HCT116 (cell line): ENCODE measurements around the gene CFAP57. TPM values are rescaled to one million over a fixed set of nuclear protein-coding genes. Genes with fewer than 3 reads are reported as not detected.

Source experiments
- ATAC-seq: fragments of 200-7000 bp; cut with Tn5 transposase; 2 replicates; pipeline ENCODE4 v1.9.1; 2020; ENCODE audit warnings: mild to moderate bottlenecking, moderate library complexity
- BruUV-seq: library from RNA; stranded (reverse); fragments of 400-500 nt; replicated peaks from 2 replicates; lab custom pipeline; 2021; lab: Mats Ljungman, UMichigan
- CTCF ChIA-PET: fragments of 300-600 bp; sonication (Branson Sonifier 250); formaldehyde crosslinking; loops from one replicate; lab custom pipeline; 2021; ENCODE audit warnings: antibody characterized with exemption; lab: Charles Lee
- POLR2A ChIA-PET: fragments of 300-600, 350-600 bp; sonication (Branson Sonifier 250); formaldehyde crosslinking; loops from one replicate; lab custom pipeline; 2021; ENCODE audit warnings: antibody characterized with exemption; lab: Charles Lee
- RAD21 ChIA-PET, 2 experiments: fragments of 300-600 bp; sonication (Branson Sonifier 250); formaldehyde crosslinking; loops; one replicate each; lab custom pipeline; 2023; ENCODE audit warnings: low total read pairs in 2 of 2; ENCODE audit not compliant: uncharacterized antibody in 2 of 2, unreplicated experiment in 2 of 2, low non-redundant PET in 1 of 2; lab: Charles Lee
- DNase-seq: peaks from one replicate; pipeline ENCODE4 v3.0.0-alpha.2; 2010; ENCODE audit warnings: low read depth, low spot score
- H2AFZ ChIP-seq: fragments of 200-600 bp; shearing (Covaris generic), sonication (generic); 2 replicates; pipeline ENCODE4 v1.6.1; 2017; ENCODE audit warnings: low read depth, mixed run types, mixed read lengths, antibody characterized with exemption, low read length; ENCODE audit not compliant: poor library complexity, severe bottlenecking
- H3K27ac ChIP-seq: 2 replicates; pipeline ENCODE4 v1.5.1; 2012; ENCODE audit warnings: low read depth, low read length
- H3K27me3 ChIP-seq: fragments of 200-600 bp; sonication (generic); 2 replicates; pipeline ENCODE4 v1.6.1; 2016; ENCODE audit warnings: mixed run types, low read length, mixed read lengths; ENCODE audit not compliant: insufficient read depth
- H3K36me3 ChIP-seq, 2 experiments: fragments of 200-500 bp in 1 of 2; fragments of 200-600 bp in 1 of 2; sonication (Bioruptor generic) in 1 of 2; sonication (generic) in 1 of 2; 2 replicates each; pipeline versions ENCODE4 v1.5.1 to v1.6.1; 2014 to 2016; ENCODE audit warnings: low read length in 2 of 2, inconsistent platforms in 1 of 2, mixed read lengths in 1 of 2, mixed run types in 1 of 2; ENCODE audit not compliant: insufficient read depth in 2 of 2, control insufficient read depth in 1 of 2
- H3K4me1 ChIP-seq, 2 experiments: fragments of 200-600 bp in 1 of 2; sonication (generic) in 1 of 2; 2 replicates each; pipeline versions ENCODE4 v1.5.1 to v1.6.1; 2012 to 2017; ENCODE audit warnings: low read length in 2 of 2, inconsistent platforms in 1 of 2, mild to moderate bottlenecking in 1 of 2, mixed read lengths in 1 of 2, mixed run types in 1 of 2, moderate library complexity in 1 of 2; ENCODE audit not compliant: insufficient read depth in 2 of 2, control insufficient read depth in 1 of 2
- H3K4me2 ChIP-seq: fragments of 200-600 bp; sonication (generic); 2 replicates; pipeline ENCODE4 v1.6.1; 2017; ENCODE audit warnings: mixed run types, low read length, mixed read lengths
- H3K4me3 ChIP-seq, 2 experiments: fragments of 200-600 bp in 1 of 2; sonication (generic) in 1 of 2; replicated peaks in 1 of 2; 2 replicates each; pipeline ENCODE4 v1.5.1; 2011 to 2016; ENCODE audit warnings: low read length in 2 of 2, control low read depth in 1 of 2, low read depth in 1 of 2, mild to moderate bottlenecking in 1 of 2, mixed read lengths in 1 of 2, mixed run types in 1 of 2
- H3K79me2 ChIP-seq: fragments of 200-600 bp; sonication (generic); 2 replicates; pipeline ENCODE4 v1.6.1; 2017; ENCODE audit warnings: mild to moderate bottlenecking, mixed run types, low read length, moderate library complexity, mixed read lengths; ENCODE audit not compliant: insufficient read depth
- H3K9ac ChIP-seq: fragments of 200-600 bp; sonication (generic); 2 replicates; pipeline ENCODE4 v1.6.1; 2016; ENCODE audit warnings: low read length, mixed read lengths
- H3K9me2 ChIP-seq: fragments of 200-600 bp; sonication (generic), shearing (Covaris generic); 2 replicates; pipeline ENCODE4 v1.6.1; 2017; ENCODE audit warnings: mixed run types, mild to moderate bottlenecking, moderate library complexity; ENCODE audit not compliant: insufficient read depth
- H3K9me3 ChIP-seq, 2 experiments: fragments of 200-500 bp in 1 of 2; fragments of 200-600 bp in 1 of 2; sonication (Bioruptor generic) in 1 of 2; sonication (generic) in 1 of 2; 2 replicates each; pipeline ENCODE4 v1.6.1; 2014 to 2017; ENCODE audit warnings: low read length in 2 of 2, mixed read lengths in 2 of 2, inconsistent platforms in 1 of 2, low read depth in 1 of 2, mild to moderate bottlenecking in 1 of 2, mixed run types in 1 of 2, moderate library complexity in 1 of 2; ENCODE audit not compliant: control insufficient read depth in 1 of 2, insufficient read depth in 1 of 2
- H4K20me1 ChIP-seq: fragments of 200-600 bp; sonication (generic), shearing (Covaris generic); 2 replicates; pipeline ENCODE4 v1.6.1; 2017; ENCODE audit warnings: mixed run types, mild to moderate bottlenecking, moderate library complexity; ENCODE audit not compliant: insufficient read depth
- CEBPB ChIP-seq: IDR thresholded peaks from 2 replicates; pipeline ENCODE4 v1.6.1; 2012; ENCODE audit warnings: low read depth
- ELF1 ChIP-seq: IDR thresholded peaks from 2 replicates; pipeline ENCODE4 v1.6.1; 2012; ENCODE audit warnings: low read depth, borderline replicate concordance
- EZH2 ChIP-seq: fragments of 200-600 bp; sonication (generic); IDR thresholded peaks from 2 replicates; pipeline ENCODE4 v1.6.1; 2017; ENCODE audit warnings: antibody characterized with exemption, mixed run types
- FOSL1 ChIP-seq: IDR thresholded peaks from 2 replicates; pipeline ENCODE4 v1.6.1; 2012; ENCODE audit warnings: low read depth
- POLR2A ChIP-seq: IDR thresholded peaks from 2 replicates; pipeline ENCODE4 v1.7.0; 2011; ENCODE audit warnings: borderline replicate concordance; ENCODE audit not compliant: insufficient read depth, insufficient read length; ENCODE audit errors: extremely low read depth
- POLR2AphosphoS5 ChIP-seq: IDR thresholded peaks from 2 replicates; pipeline ENCODE4 v1.6.1; 2011; ENCODE audit warnings: mild to moderate bottlenecking, low read depth, low read length, moderate library complexity
- RAD21 ChIP-seq: IDR thresholded peaks from 2 replicates; pipeline ENCODE4 v1.6.1; 2012; ENCODE audit warnings: low read depth, mild to moderate bottlenecking
- SP1 ChIP-seq: IDR thresholded peaks from 2 replicates; pipeline ENCODE4 v1.6.1; 2012; ENCODE audit warnings: low read depth
- TCF7L2 ChIP-seq: IDR thresholded peaks from 2 replicates; pipeline ENCODE4 v1.7.0; 2011; ENCODE audit warnings: borderline replicate concordance, inconsistent platforms; ENCODE audit not compliant: insufficient read depth, insufficient read length; ENCODE audit errors: extremely low read depth
- ZFX ChIP-seq: fragments of 450-650 bp; IDR thresholded peaks from 2 replicates; pipeline ENCODE4 v1.6.1; 2017
- ZNF274 ChIP-seq: fragments of 200-500 bp; sonication (Bioruptor generic); IDR thresholded peaks from 2 replicates; pipeline ENCODE4 v1.6.1; 2014; ENCODE audit warnings: mild to moderate bottlenecking, low read depth, low read length, inconsistent platforms
- intact Hi-C: fragments of 100-400 bp; cut with micrococcal nuclease; formaldehyde crosslinking; loops from 2 replicates; pipeline ENCODE4 v1.10.0; 2022
- total RNA-seq: library from RNA; stranded (reverse); gene quantifications from one replicate; pipeline ENCODE4 v1.2.1, GENCODE V29; 2021; ENCODE audit not compliant: unreplicated experiment
- TF ChIP-seq, protein P1 (sequence below): IDR thresholded peaks from 2 replicates; pipeline ENCODE4 v1.6.1; 2012; ENCODE audit warnings: low read depth
- TF ChIP-seq, protein P2 (sequence below): IDR thresholded peaks from 2 replicates; pipeline ENCODE4 v1.6.1; 2012

CFAP57 gene
- total RNA-seq, 1 experiment from 2014 or later, result 0.49 TPM

DNA sequence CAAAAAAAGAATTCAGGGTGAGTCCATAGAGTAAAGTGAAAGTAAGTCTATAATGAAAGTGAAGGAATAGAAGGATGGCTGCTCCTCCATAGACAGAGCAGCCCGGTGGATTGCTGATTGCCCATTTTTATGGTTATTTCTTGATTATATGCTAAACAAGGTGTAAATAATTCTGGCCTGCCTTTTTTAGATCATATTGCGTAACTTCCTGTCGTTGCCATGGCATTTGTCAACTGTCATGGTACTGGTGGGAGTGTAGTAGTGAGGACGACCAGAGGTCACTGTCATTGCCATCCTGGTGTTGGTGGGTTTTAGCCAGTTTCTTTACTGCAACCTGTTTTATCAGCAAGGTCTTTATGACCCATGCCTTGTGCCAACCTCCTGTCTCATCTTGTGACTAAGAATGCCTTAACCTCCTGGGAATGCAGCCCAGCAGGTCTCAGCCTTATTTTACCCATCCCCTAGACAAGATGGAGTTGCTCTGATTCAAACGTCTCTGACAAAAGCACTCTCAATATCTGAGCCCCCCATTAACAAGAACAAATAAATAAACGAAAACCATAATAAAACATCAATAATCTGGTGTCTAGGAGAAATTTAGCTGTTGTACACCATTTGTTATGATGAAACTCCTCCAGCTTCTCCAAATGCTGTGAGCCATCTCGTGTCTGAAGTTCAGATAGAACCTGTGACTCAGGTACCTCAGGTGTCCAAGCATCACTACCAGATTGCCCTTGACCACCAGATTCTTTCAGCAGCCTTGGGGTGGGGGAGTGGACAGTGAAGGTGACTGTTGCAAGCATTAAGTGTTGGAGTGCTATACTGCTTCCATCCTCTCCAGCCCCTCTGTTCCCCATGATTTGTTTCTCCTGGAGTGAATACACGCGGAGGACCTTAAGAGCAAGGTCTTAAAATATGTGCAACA, 36.0 kb upstream of the CFAP57 start:
- H3K27ac ChIP-seq, result no peak overlapping the region

DNA sequence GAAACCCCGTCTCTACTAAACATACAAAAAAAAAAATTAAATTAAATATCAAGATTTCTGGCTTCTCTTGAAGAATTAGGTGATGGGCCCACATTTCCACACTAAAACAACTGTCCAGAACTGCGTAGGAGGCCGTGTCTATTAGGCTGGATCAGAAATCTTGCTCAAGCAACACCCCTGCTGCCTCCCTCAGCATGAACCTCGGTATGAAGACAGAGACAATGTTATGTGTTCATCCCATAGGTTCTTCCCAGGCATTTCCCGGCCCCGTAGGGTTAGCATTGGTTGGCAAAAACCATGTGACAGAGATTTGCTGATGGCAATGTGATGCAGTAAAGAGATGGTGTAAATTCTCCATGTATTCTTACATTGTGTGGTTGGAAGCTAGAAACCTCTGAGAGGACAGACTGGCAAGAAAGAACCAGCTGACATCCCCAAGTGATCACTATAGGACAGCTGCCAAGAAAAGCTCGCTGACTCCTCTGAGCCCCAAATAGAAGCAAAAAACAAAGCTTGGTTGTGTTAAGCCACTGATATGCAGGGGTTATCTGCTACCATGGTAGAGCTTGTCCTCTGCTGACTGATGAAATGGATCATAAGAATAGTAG, 34.6 kb upstream of the CFAP57 start:
- Histone ChIP-seq H3K27ac (no peak overlapping the region), H3K4me3 (no peak overlapping the region), H3K9me3 (no peaks in the 10 kb centered on the region), H3K9ac (no peak overlapping the region), H3K27me3 (no peaks in the 10 kb centered on the region), H3K4me1 (peaks cover 0 to 10% of the 10 kb centered on the region in 2 experiments; a peak in 1 of 4 replicates), H3K79me2 (no peaks in the 10 kb centered on the region), H4K20me1 (no peaks in the 10 kb centered on the region), H3K36me3 (no peaks in the 10 kb centered on the region), H2AFZ (no peak overlapping the region), H3K9me2 (no peaks in the 10 kb centered on the region), H3K4me2 (no peak overlapping the region)
- ATAC-seq, result no peak
- RAD21 ChIA-PET, result no interaction called here
- POLR2A ChIA-PET, result no interaction called here
- TF ChIP-seq EZH2, result no peak
- TF ChIP-seq FOSL1, result no peak
- no peak for TF ChIP-seq POLR2AphosphoS5
- TF ChIP-seq POLR2A, result no peak
- TF ChIP-seq RAD21, result no peak
- no peak for TF ChIP-seq TCF7L2
- no peak for TF ChIP-seq ZNF274
- TF ChIP-seq, protein P1, sequence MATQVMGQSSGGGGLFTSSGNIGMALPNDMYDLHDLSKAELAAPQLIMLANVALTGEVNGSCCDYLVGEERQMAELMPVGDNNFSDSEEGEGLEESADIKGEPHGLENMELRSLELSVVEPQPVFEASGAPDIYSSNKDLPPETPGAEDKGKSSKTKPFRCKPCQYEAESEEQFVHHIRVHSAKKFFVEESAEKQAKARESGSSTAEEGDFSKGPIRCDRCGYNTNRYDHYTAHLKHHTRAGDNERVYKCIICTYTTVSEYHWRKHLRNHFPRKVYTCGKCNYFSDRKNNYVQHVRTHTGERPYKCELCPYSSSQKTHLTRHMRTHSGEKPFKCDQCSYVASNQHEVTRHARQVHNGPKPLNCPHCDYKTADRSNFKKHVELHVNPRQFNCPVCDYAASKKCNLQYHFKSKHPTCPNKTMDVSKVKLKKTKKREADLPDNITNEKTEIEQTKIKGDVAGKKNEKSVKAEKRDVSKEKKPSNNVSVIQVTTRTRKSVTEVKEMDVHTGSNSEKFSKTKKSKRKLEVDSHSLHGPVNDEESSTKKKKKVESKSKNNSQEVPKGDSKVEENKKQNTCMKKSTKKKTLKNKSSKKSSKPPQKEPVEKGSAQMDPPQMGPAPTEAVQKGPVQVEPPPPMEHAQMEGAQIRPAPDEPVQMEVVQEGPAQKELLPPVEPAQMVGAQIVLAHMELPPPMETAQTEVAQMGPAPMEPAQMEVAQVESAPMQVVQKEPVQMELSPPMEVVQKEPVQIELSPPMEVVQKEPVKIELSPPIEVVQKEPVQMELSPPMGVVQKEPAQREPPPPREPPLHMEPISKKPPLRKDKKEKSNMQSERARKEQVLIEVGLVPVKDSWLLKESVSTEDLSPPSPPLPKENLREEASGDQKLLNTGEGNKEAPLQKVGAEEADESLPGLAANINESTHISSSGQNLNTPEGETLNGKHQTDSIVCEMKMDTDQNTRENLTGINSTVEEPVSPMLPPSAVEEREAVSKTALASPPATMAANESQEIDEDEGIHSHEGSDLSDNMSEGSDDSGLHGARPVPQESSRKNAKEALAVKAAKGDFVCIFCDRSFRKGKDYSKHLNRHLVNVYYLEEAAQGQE, result no peak
- no peak for TF ChIP-seq ELF1
- TF ChIP-seq, protein P2, sequence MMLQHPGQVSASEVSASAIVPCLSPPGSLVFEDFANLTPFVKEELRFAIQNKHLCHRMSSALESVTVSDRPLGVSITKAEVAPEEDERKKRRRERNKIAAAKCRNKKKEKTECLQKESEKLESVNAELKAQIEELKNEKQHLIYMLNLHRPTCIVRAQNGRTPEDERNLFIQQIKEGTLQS, result no peak
- TF ChIP-seq ZFX, result no peak
- intact Hi-C loops, result no loop called here
- BruUV-seq, result no TSS peak
- CTCF ChIA-PET, result no interaction called here
- no peak for DNase-seq

More for the DNA sequence above, 36.0 kb upstream of the CFAP57 start:
- Histone ChIP-seq H3K27me3 (no peaks in the 10 kb centered on the region), H3K4me3 (no peak overlapping the region), H3K4me2 (0 out of 2 replicates have a peak overlapping the region, but pooled peaks have one; percentile 4), H3K79me2 (no peaks in the 10 kb centered on the region), H3K9ac (no peak overlapping the region), H3K9me3 (no peaks in the 10 kb centered on the region), H3K36me3 (no peaks in the 10 kb centered on the region), H2AFZ (no peak overlapping the region), H3K9me2 (no peaks in the 10 kb centered on the region), H3K4me1 (peaks cover 0 to 10% of the 10 kb centered on the region in 2 experiments; a peak in 1 of 4 replicates), H4K20me1 (no peaks in the 10 kb centered on the region)
- intact Hi-C loops, result no loop called here
- CTCF ChIA-PET, result no interaction called here
- no peak for ATAC-seq
- POLR2A ChIA-PET, result no interaction called here
- RAD21 ChIA-PET, result no interaction called here
- BruUV-seq, result no TSS peak
- no peak for DNase-seq
- peak; percentile 61 for TF ChIP-seq CEBPB
- no peak for TF ChIP-seq SP1
